PFSK-1 (cell line): Measurements from ENCODE around the gene GPR176.

ENCODE experiments used
- REST ChIP-seq, 2 experiments: IDR thresholded peaks; 2 replicates each; pipeline versions ENCODE4 v1.6.1 to v1.8.0; 2011 to 2012; ENCODE audit warnings: low read depth in 2 of 2, low read length in 2 of 2, control low read depth in 1 of 2, inconsistent platforms in 1 of 2, mild to moderate bottlenecking in 1 of 2, moderate library complexity in 1 of 2; ENCODE audit not compliant: insufficient read depth in 1 of 2
- SIN3A ChIP-seq: IDR thresholded peaks from 2 replicates; pipeline ENCODE4 v1.6.1; 2012; ENCODE audit warnings: mild to moderate bottlenecking, low read length, moderate library complexity, borderline replicate concordance; ENCODE audit not compliant: insufficient read depth

- TF ChIP-seq SIN3A (no peak), REST (IDR thresholded peaks at IDR 0.05; ENCODE audit: insufficient read depth in 1 of 2, low read depth in 2 of 2, low read length in 2 of 2) (no peak)
Measured at GRCh38 chr15:39963786-39964185, 43.7 kb upstream of the GPR176 start.
